Right kidney (tissue), 1 donor: ENCODE results near the gene NEDD4L.

Experiments
- DNase-seq: peaks from one replicate; pipeline ENCODE4 v3.0.0-alpha.2; 2016

NEDD4L gene

GRCh38 chr18:58052960-58053359 lies 8.9 kb downstream of the NEDD4L start:
- no peak for DNase-seq

DNA sequence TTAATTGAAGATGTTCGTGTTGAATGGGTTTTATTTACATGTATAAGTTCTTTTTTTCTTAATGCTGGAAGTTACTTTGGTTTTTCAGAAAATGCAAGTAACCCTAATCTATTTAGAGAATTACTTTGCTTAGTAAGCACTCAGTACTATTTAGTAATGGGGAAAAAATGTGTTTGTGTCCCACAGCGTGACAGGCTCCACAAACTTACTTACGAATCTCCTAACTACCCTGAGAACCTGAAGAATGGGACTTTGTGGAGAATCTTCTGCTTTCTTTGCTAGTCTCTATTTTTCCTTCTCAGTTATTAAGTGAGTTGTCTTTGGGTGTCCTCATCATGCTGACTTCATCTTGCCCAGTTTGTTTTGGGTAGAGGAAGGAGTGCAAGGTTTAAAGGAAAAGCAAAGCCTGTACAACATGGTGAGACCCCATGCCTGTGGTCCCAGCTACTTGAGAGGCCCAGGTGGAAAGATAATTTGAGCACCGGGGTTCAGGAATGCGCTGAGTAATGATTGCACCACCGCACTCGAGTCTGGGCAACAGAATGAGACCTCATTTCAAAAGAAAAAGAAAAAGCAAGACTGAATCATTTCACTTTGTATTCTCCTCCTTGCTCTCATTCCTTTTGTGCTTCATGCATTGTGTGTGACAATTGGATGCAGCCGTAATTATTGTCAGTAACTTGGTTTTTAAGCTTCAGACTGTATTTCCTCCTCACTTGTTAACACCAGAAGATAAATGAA lies 10.2 kb downstream of the NEDD4L start:
- DNase-seq, result no peak

GRCh38 chr18:58055890-58056558 lies 12.0 kb downstream of the NEDD4L start:
- DNase-seq, result no peak

- DNase-seq, result no peak
Observed at GRCh38 chr18:58056852-58057251, 12.8 kb downstream of the NEDD4L start.

DNA sequence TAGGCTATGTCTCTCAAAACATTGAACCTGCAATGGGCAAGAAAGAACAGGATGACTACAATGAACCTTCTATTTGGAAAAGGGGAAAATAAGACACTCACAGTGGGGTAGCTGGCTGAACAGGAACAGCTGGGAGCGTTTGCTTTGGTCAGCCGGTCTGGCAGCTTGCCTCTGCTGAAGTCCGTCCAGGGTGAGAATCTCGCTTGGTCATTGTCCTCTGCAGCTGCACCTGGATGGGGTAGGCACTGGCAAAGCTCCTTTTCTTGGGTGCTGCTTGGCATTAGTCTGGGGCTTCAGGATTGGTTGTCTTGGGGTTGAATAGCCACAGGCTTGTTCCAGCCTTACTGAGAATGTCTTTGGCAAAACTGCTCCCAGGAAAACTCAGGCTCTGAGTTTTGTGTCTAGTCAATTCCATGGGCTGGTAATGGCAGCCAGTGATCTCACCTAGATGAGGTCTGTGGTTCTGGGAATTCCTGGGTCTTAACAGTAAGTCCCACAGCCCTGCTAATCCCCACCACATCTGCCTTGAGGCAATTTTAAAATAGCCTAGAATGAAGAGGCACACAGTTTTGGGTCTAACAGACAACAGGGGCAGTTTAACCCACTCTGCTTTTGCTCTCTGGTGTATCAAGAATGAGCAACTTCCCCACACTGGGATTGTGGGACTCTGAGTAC lies 13.4 kb downstream of the NEDD4L start:
- no peak for DNase-seq

DNA sequence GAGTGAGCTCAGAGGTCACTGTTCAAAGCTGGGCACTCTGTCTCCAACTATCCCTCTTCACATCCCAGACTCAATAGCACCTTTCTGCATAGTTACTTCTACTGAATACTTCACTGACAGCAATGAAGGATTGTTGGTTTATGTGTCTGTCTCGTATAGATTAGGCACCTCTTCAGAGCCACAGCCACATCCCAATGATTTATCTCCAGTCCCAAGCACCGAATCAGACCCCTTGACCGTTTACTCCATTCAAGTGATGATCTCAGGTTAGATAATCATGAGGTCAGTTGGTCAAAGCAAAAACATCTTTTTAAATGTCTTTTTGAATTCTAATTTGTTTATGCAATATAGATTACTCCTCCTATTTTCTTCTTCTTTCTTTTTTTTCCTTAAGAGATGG lies 14.7 kb downstream of the NEDD4L start:
- no peak for DNase-seq

DNA sequence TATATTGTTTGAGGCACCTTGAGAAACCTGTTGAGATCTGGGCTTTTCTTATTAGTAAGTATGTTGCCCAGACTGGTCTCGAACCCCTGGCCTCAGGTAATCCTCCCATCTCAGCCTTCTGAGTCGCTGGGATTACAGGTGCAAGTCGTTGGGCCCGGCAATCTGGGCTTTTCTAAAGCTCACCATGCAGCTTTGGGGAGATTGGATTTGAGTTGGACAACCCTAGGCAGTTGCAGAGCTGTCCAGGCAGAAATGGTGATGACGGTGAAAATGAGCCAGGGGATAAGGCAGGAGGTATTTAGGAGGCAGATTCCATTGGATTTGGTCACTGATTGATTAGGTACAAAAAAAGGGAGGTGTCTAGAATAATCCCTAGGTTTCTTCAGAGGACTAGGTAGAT lies 16.2 kb downstream of the NEDD4L start:
- DNase-seq, result no peak

GRCh38 chr18:58061349-58061748 lies 17.3 kb downstream of the NEDD4L start:
- DNase-seq, result no peak

GRCh38 chr18:58064406-58064998 lies 20.5 kb downstream of the NEDD4L start:
- no peak for DNase-seq

GRCh38 chr18:58065956-58066355 lies 21.9 kb downstream of the NEDD4L start:
- DNase-seq, result no peak

DNA sequence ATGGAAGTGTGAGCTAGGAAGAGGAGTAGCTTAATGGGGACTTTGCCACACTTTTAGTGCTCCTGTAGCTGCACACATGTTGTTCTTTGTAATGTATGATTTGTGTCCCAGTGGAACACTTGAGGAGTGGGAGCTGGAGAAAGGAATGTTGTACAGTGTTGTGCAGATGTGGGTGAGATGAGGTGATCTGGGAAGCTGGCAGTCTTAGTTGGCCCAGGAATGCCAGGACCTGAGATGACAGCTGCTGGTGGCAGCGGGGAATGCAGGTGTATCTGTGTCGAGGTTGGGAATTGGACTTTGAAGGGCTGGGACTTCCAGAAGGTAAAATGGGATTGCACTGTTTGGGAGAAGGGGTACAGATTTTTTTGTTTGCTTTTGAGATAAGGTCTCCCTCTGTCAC lies 23.6 kb downstream of the NEDD4L start:
- no peak for DNase-seq

GRCh38 chr18:58069099-58069498 lies 25.1 kb downstream of the NEDD4L start:
- DNase-seq, result no peak

GRCh38 chr18:58069721-58070292 lies 25.8 kb downstream of the NEDD4L start:
- no peak for DNase-seq

GRCh38 chr18:58076052-58076451 lies 32.0 kb downstream of the NEDD4L start:
- DNase-seq, result no peak

GRCh38 chr18:58077329-58077728 lies 33.3 kb downstream of the NEDD4L start:
- DNase-seq, result no peak

- no peak for DNase-seq
Observed at GRCh38 chr18:58078889-58079573, 35.0 kb downstream of the NEDD4L start.

- DNase-seq, result no peak
Observed at GRCh38 chr18:58080451-58080850, 36.4 kb downstream of the NEDD4L start.

DNA sequence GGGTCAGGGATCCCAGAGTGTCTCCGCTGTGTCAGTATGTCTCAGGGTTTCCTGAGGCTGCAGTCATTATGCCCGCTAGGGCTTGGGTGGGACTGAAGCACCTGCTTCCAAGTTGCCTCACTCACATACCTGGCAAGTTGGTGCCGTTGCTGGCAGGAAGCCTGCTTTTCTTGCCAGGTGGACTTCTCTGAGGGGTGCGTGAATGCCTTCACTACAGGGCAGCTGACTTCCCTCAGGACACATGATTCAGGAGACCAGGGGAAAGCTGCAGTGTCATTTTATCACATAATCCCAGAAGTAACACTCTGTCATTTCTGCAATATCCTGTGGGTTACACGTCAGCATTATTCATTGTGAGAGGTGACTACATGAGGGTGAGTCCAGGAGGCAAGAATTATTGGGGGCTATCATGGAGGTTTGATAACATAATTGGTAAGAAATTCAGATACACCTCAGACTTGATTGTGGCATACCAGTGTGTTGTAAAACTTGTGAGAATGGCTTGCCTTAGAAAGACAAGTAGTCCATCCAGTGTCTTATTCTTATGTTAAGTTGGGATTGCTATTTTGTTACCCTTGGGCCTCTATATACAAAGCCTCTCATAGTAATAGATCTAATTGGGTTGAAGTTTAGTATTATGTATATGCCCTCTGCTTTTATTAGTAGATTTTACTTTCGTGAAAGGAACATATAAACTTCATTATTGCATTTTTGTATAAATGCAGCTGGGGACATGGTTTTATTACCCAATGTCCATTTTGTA lies 44.1 kb downstream of the NEDD4L start:
- DNase-seq, result no peak

DNA sequence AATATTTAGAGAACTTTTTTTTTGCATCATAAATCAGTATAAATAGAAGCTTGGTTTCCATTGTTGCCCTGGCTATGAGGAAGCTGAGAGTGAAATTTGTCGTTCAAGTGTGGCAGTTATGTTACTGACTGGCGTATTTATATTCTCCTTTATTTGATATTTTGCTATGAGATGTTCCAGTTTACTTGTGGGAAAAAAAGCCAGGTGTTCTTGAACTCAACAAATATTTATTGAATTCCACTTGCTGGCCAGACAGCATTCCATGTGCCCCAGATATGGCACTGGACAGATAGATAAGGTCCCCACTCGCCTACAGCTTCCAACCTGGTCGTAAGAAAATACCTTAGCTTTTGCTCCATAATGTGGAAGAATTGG lies 44.7 kb downstream of the NEDD4L start:
- DNase-seq, result no peak

DNA sequence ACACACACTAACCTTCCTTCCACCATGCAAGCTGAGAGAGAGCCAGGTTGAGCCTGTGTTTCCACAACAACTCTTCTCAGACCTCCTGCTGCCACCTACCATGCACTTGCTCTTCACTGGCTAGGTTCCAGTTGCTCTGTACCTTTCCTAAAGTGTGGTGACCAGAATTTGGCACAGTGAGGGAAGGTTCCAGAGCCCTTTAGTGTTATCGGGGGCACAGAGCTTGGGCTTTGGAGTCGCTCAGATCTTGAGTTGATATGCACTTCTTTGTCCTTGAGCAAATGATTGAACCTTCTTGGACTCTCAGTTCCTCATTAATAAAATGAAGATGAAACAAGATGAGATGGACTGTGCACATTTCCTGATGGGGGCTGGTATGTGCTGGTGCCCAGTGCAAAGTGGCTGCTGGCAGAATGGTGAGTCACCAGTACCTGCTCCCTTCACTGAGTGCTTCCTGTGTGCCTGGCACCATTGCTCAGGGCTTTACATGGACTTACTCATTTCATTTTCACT lies 47.1 kb downstream of the NEDD4L start:
- DNase-seq, result no peak

DNA sequence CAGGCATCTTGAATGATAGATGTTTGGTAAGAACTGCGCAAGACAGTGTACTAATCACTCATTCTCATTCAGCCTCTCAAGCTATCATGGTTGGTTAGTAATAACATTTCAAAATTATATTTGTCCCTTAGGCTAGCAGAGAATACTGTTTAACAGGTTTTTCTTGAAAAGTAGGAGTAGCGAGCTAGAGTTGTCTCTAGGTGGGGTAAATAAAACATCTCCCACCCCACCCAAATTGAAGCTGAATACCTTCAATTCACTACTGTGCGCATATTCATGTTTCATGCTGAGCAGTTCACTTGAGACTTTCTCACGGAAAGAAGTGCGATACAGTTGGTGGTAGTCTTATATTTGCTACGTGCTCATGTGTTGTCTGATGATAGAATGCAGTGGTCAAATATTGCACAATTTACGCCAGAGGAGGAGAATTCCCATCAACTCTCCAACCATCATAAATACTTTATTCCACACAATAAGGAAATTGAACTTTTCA lies 49.3 kb downstream of the NEDD4L start:
- no peak for DNase-seq
